Trophoblast cell (in vitro differentiated cells and primary cell): ENCODE data around the gene PPP1R1A.

ENCODE experiments used
- DNase-seq, 2 donors: peaks; one replicate each; pipeline ENCODE4 v3.0.0-alpha.2; 2016
- H2AFZ ChIP-seq: 2 replicates; pipeline ENCODE4 v1.6.1; 2013; ENCODE audit warnings: low read length, moderate library complexity, mild to moderate bottlenecking; ENCODE audit not compliant: insufficient read depth, poor library complexity
- H2AK5ac ChIP-seq: 2 replicates; pipeline ENCODE4 v1.6.1; 2013; ENCODE audit warnings: mild to moderate bottlenecking, low read length
- H2BK120ac ChIP-seq: 2 replicates; pipeline ENCODE4 v1.6.1; 2013; ENCODE audit warnings: low read length, mild to moderate bottlenecking, moderate library complexity; ENCODE audit not compliant: insufficient read depth, poor library complexity
- H2BK12ac ChIP-seq: 2 replicates; pipeline ENCODE4 v1.6.1; 2013; ENCODE audit warnings: mild to moderate bottlenecking, low read length, moderate library complexity
- H2BK5ac ChIP-seq: 2 replicates; pipeline ENCODE4 v1.6.1; 2013; ENCODE audit warnings: low read length, low read depth, moderate library complexity, mild to moderate bottlenecking; ENCODE audit not compliant: poor library complexity
- H3K14ac ChIP-seq: 2 replicates; pipeline ENCODE4 v1.6.1; 2013; ENCODE audit warnings: mild to moderate bottlenecking, low read length
- H3K18ac ChIP-seq: 2 replicates; pipeline ENCODE4 v1.6.1; 2013; ENCODE audit warnings: mild to moderate bottlenecking, low read length
- H3K23ac ChIP-seq: 2 replicates; pipeline ENCODE4 v1.6.1; 2013; ENCODE audit warnings: low read length
- H3K27ac ChIP-seq: 2 replicates; pipeline ENCODE4 v1.5.1; 2013; ENCODE audit warnings: low read depth, mild to moderate bottlenecking, inconsistent platforms, low read length, moderate library complexity
- H3K27me3 ChIP-seq: 2 replicates; pipeline ENCODE4 v1.6.1; 2013; ENCODE audit warnings: inconsistent platforms, mild to moderate bottlenecking, low read length, moderate library complexity; ENCODE audit not compliant: insufficient read depth
- H3K36me3 ChIP-seq, 2 experiments: 1 replicate in 1 of 2; 2 replicates in 1 of 2; pipeline ENCODE4 v1.6.1; 2013; ENCODE audit warnings: low read length in 2 of 2, mild to moderate bottlenecking in 2 of 2, moderate library complexity in 1 of 2; ENCODE audit not compliant: insufficient read depth in 2 of 2, control insufficient read depth in 1 of 2
- H3K4ac ChIP-seq: 2 replicates; pipeline ENCODE4 v1.6.1; 2013; ENCODE audit warnings: low read depth, mild to moderate bottlenecking, low read length, moderate library complexity
- H3K4me1 ChIP-seq, 2 experiments: 1 replicate in 1 of 2; 2 replicates in 1 of 2; pipeline ENCODE4 v1.6.1; 2013; ENCODE audit warnings: low read length in 2 of 2, mild to moderate bottlenecking in 2 of 2, moderate library complexity in 1 of 2; ENCODE audit not compliant: insufficient read depth in 2 of 2, control insufficient read depth in 1 of 2
- H3K4me2 ChIP-seq: 2 replicates; pipeline ENCODE4 v1.6.1; 2013; ENCODE audit warnings: inconsistent platforms, mild to moderate bottlenecking, low read length, moderate library complexity
- H3K4me3 ChIP-seq: 2 replicates; pipeline ENCODE4 v1.5.1; 2013; ENCODE audit warnings: mild to moderate bottlenecking, low read depth, low read length, inconsistent platforms
- H3K79me1 ChIP-seq: one replicate; pipeline ENCODE4 v1.6.1; 2013; ENCODE audit warnings: low read length
- H3K79me2 ChIP-seq: 2 replicates; pipeline ENCODE4 v1.6.1; 2013; ENCODE audit warnings: low read length, mild to moderate bottlenecking; ENCODE audit not compliant: control insufficient read depth, insufficient read depth, poor library complexity
- H3K9ac ChIP-seq: 2 replicates; pipeline ENCODE4 v1.6.1; 2013; ENCODE audit warnings: mild to moderate bottlenecking, low read length
- H3K9me3 ChIP-seq: 2 replicates; pipeline ENCODE4 v1.6.1; 2013; ENCODE audit warnings: low read depth, mild to moderate bottlenecking, control low read depth, inconsistent platforms, low read length; ENCODE audit not compliant: insufficient read depth
- H4K12ac ChIP-seq: 2 replicates; pipeline ENCODE4 v1.6.1; 2013; ENCODE audit warnings: low read depth, mild to moderate bottlenecking, low read length, moderate library complexity
- H4K8ac ChIP-seq: 2 replicates; pipeline ENCODE4 v1.6.1; 2013; ENCODE audit warnings: low read depth, mild to moderate bottlenecking, low read length, moderate library complexity
- H4K91ac ChIP-seq: one replicate; pipeline ENCODE4 v1.6.1; 2013; ENCODE audit warnings: low read depth, mild to moderate bottlenecking, low read length, moderate library complexity
- WGBS: extraction: QIAGEN DNeasy Blood & Tissue Kit; methylation state at CpG from one replicate; pipeline ENCODE4 v1.1.7; 2013; ENCODE audit warnings: missing lambda C conversion rate; ENCODE audit not compliant: insufficient read length, insufficient coverage; ENCODE audit errors: extremely low coverage; 5-methylcytosine and 5-hydroxymethylcytosine counted together

Gene PPP1R1A

GRCh38 chr12:54624315-54625279, 36.1 kb upstream of the PPP1R1A start:
- Histone ChIP-seq H3K27ac (no peak overlapping the region), H3K4me2 (no peak overlapping the region), H3K18ac (no peak overlapping the region), H2AFZ (no peak overlapping the region), H4K8ac (no peak overlapping the region), H3K4me3 (no peak overlapping the region), H3K4ac (no peak overlapping the region), H2AK5ac (no peak overlapping the region), H3K79me2 (no peaks in the 10 kb centered on the region), H3K14ac (no peak overlapping the region), H3K27me3 (no peaks in the 10 kb centered on the region), H3K9me3 (peaks cover 8% of the 10 kb centered on the region), H3K4me1 (no peaks in the 10 kb centered on the region), H4K12ac (no peak overlapping the region), H3K36me3 (no peaks in the 10 kb centered on the region), H4K91ac (no peak overlapping the region), H3K79me1 (no peaks in the 10 kb centered on the region), H3K23ac (no peak overlapping the region), H2BK12ac (no peak overlapping the region), H2BK5ac (no peak overlapping the region), H3K9ac (no peak overlapping the region), H2BK120ac (no peak overlapping the region)
- peak in 1 of 2 donors; percentile 21 for DNase-seq
- no CpG with 5 or more reads among the region's 5 CpGs for WGBS

GRCh38 chr12:54622463-54623183, 34.2 kb upstream of the PPP1R1A start:
- Histone ChIP-seq H3K9ac (no peak overlapping the region), H4K8ac (no peak overlapping the region), H2BK120ac (no peak overlapping the region), H3K4me3 (no peak overlapping the region), H4K91ac (no peak overlapping the region), H3K4ac (no peak overlapping the region), H2BK5ac (no peak overlapping the region), H3K79me1 (no peaks in the 10 kb centered on the region), H3K4me2 (no peak overlapping the region), H2AK5ac (no peak overlapping the region), H2BK12ac (no peak overlapping the region), H3K14ac (no peak overlapping the region), H3K23ac (no peak overlapping the region), H3K27ac (no peak overlapping the region), H3K36me3 (no peaks in the 10 kb centered on the region), H3K27me3 (no peaks in the 10 kb centered on the region), H3K4me1 (no peaks in the 10 kb centered on the region), H4K12ac (no peak overlapping the region), H3K18ac (no peak overlapping the region), H2AFZ (no peak overlapping the region), H3K9me3 (peaks cover 2% of the 10 kb centered on the region), H3K79me2 (no peaks in the 10 kb centered on the region)
- peak in 1 of 2 donors; percentile 63 for DNase-seq

- no peaks in the 10 kb centered on the region for H3K27me3 ChIP-seq
- no peak overlapping the region for H3K18ac ChIP-seq
- H3K14ac ChIP-seq = no peak overlapping the region
- H3K4ac ChIP-seq = no peak overlapping the region
- H4K12ac ChIP-seq = no peak overlapping the region
- no peaks in the 10 kb centered on the region for H3K4me1 ChIP-seq
- H2BK120ac ChIP-seq = no peak overlapping the region
- H4K91ac ChIP-seq = no peak overlapping the region
- no peak overlapping the region for H4K8ac ChIP-seq
- no peak overlapping the region for H3K4me2 ChIP-seq
- no peak for DNase-seq
- H2BK5ac ChIP-seq = no peak overlapping the region
- no peaks in the 10 kb centered on the region for H3K79me2 ChIP-seq
- no CpG with 5 or more reads among the region's 6 CpGs for WGBS
- no peak overlapping the region for H2AFZ ChIP-seq
- no peaks in the 10 kb centered on the region for H3K79me1 ChIP-seq
- H3K9me3 ChIP-seq = peaks cover 1% of the 10 kb centered on the region
- H3K23ac ChIP-seq = no peak overlapping the region
- no peak overlapping the region for H3K4me3 ChIP-seq
- no peaks in the 10 kb centered on the region for H3K36me3 ChIP-seq
- no peak overlapping the region for H2AK5ac ChIP-seq
- H2BK12ac ChIP-seq = no peak overlapping the region
- H3K9ac ChIP-seq = no peak overlapping the region
- no peak overlapping the region for H3K27ac ChIP-seq
These were observed 28.6 kb upstream of the PPP1R1A start for GRCh38 chr12:54616933-54617680.

GRCh38 chr12:54612225-54612750, 23.8 kb upstream of the PPP1R1A start:
- H3K18ac ChIP-seq = no peak overlapping the region
- H2BK12ac ChIP-seq = no peak overlapping the region
- no peak overlapping the region for H3K4me2 ChIP-seq
- no peaks in the 10 kb centered on the region for H3K36me3 ChIP-seq
- no peak overlapping the region for H3K4me3 ChIP-seq
- DNase-seq = peak; percentile 52 to 70
- H2BK120ac ChIP-seq = no peak overlapping the region
- peaks cover 0 to 7% of the 10 kb centered on the region in 2 experiments for H3K4me1 ChIP-seq
- H3K9me3 ChIP-seq = peaks cover 1% of the 10 kb centered on the region
- no peak overlapping the region for H2AFZ ChIP-seq
- no peak overlapping the region for H4K91ac ChIP-seq
- H3K27me3 ChIP-seq = no peaks in the 10 kb centered on the region
- no peak overlapping the region for H2AK5ac ChIP-seq
- H4K8ac ChIP-seq = no peak overlapping the region
- H3K4ac ChIP-seq = no peak overlapping the region
- H2BK5ac ChIP-seq = no peak overlapping the region
- no peaks in the 10 kb centered on the region for H3K79me2 ChIP-seq
- no peak overlapping the region for H3K27ac ChIP-seq
- no CpG with 5 or more reads among the region's 1 CpG for WGBS
- H3K23ac ChIP-seq = no peak overlapping the region
- H4K12ac ChIP-seq = no peak overlapping the region
- H3K9ac ChIP-seq = no peak overlapping the region
- H3K79me1 ChIP-seq = no peaks in the 10 kb centered on the region
- H3K14ac ChIP-seq = no peak overlapping the region
